Keratinocyte (primary cell): Measurements from ENCODE around the gene ARFGEF3. TPM values are rescaled to one million over a fixed set of nuclear protein-coding genes. Genes with fewer than 3 reads are reported as not detected.

Experiments
- DNase-seq: peaks from one replicate; pipeline ENCODE4 v3.0.0-alpha.2; 2011; ENCODE audit warnings: low read depth, missing footprints, low spot score
- FAIRE-seq: peaks from 2 replicates; lab custom pipeline; 2011; peaks lifted over from hg19 to GRCh38; lab: Jason Lieb, UNC
- H2AFZ ChIP-seq: 2 replicates; pipeline ENCODE4 v1.6.0; 2012; ENCODE audit warnings: low read length, control low read depth, inconsistent platforms; ENCODE audit not compliant: control insufficient read depth
- H3K27ac ChIP-seq: 2 replicates; pipeline ENCODE4 v1.5.1; 2011; ENCODE audit warnings: low read length; ENCODE audit not compliant: control insufficient read depth, insufficient read depth
- H3K27me3 ChIP-seq: 3 replicates; pipeline ENCODE4 v1.6.0; 2011; ENCODE audit warnings: low read length; ENCODE audit not compliant: control insufficient read depth, insufficient read depth; ENCODE audit errors: extremely low read depth
- H3K36me3 ChIP-seq, 2 experiments: 2 replicates in 1 of 2; 3 replicates in 1 of 2; pipeline ENCODE4 v1.5.1; 2011; ENCODE audit warnings: low read length in 2 of 2, mild to moderate bottlenecking in 1 of 2; ENCODE audit not compliant: control insufficient read depth in 2 of 2, insufficient read depth in 2 of 2; ENCODE audit errors: extremely low read depth in 1 of 2
- H3K4me1 ChIP-seq: 3 replicates; pipeline ENCODE4 v1.5.1; 2011; ENCODE audit warnings: low read length; ENCODE audit not compliant: control insufficient read depth, insufficient read depth; ENCODE audit errors: extremely low read depth
- H3K4me2 ChIP-seq: 3 replicates; pipeline ENCODE4 v1.6.0; 2011; ENCODE audit warnings: low read depth, low read length; ENCODE audit not compliant: control insufficient read depth, insufficient read depth; ENCODE audit errors: extremely low read depth
- H3K4me3 ChIP-seq, 3 experiments: fragments of 200-600 bp in 1 of 3; sonication (generic) in 1 of 3; 2 replicates in 2 of 3; 3 replicates in 1 of 3; pipeline ENCODE4 v1.5.1; 2011 to 2016; ENCODE audit warnings: low read length in 3 of 3, mild to moderate bottlenecking in 3 of 3, control low read depth in 2 of 3, inconsistent platforms in 1 of 3, low read depth in 1 of 3, mixed read lengths in 1 of 3, mixed run types in 1 of 3, moderate library complexity in 1 of 3; ENCODE audit not compliant: control insufficient read depth in 2 of 3, insufficient read depth in 2 of 3; ENCODE audit errors: extremely low read depth in 1 of 3
- H3K79me2 ChIP-seq: 2 replicates; pipeline ENCODE4 v1.6.0; 2012; ENCODE audit warnings: low read length; ENCODE audit not compliant: control insufficient read depth, insufficient read depth
- H3K9ac ChIP-seq: 3 replicates; pipeline ENCODE4 v1.6.0; 2011; ENCODE audit warnings: low read length; ENCODE audit not compliant: control insufficient read depth, insufficient read depth; ENCODE audit errors: extremely low read depth
- H3K9me1 ChIP-seq: 3 replicates; pipeline ENCODE4 v1.6.0; 2011; ENCODE audit warnings: low read length; ENCODE audit not compliant: control insufficient read depth, insufficient read depth; ENCODE audit errors: extremely low read depth
- H3K9me3 ChIP-seq: 2 replicates; pipeline ENCODE4 v1.5.1; 2012; ENCODE audit warnings: low read depth, low read length; ENCODE audit not compliant: control insufficient read depth
- H4K20me1 ChIP-seq: 3 replicates; pipeline ENCODE4 v1.6.0; 2011; ENCODE audit warnings: low read length; ENCODE audit not compliant: control insufficient read depth, insufficient read depth; ENCODE audit errors: extremely low read depth
- EZH2 ChIP-seq: IDR thresholded peaks from one replicate; pipeline ENCODE4 v1.6.1; 2012; ENCODE audit warnings: inconsistent platforms, mild to moderate bottlenecking, low read length, moderate library complexity
- dilution Hi-C: fragments of 300-500 bp; cut with MboI; formaldehyde crosslinking; loops from one replicate; pipeline ENCODE4 v1.7.0; 2020; ENCODE audit warnings: low sequenced_read_pairs; ENCODE audit not compliant: extremely low pct_ligation_motif_present
- polyA plus RNA-seq, 5 experiments: library from polyadenylated mRNA; depleted of rRNA in 3 of 5; stranded (reverse) in 3 of 5; stranded (forward) in 1 of 5; unstranded in 1 of 5; fragments of >200 nt; gene quantifications; 1 replicate in 1 of 5; 2 replicates in 3 of 5; 3 replicates in 1 of 5; pipeline versions ENCODE4 v1.2.1 to v1.2.3, GENCODE V29; 2011 to 2012; ENCODE audit warnings: missing spikeins in 2 of 5, low read depth in 1 of 5, low replicate concordance in 1 of 5
- TF ChIP-seq, protein P1 (sequence below), 3 experiments: IDR thresholded peaks in 1 of 3; conservative IDR thresholded peaks in 1 of 3; optimal IDR thresholded peaks in 1 of 3; 2 replicates in 2 of 3; 3 replicates in 1 of 3; pipeline versions ENCODE3 to v1.5.1; 2011; ENCODE audit warnings: low read length in 3 of 3, mild to moderate bottlenecking in 3 of 3, moderate library complexity in 2 of 3, control low read depth in 1 of 3, inconsistent platforms in 1 of 3; ENCODE audit not compliant: insufficient read depth in 2 of 3; ENCODE audit errors: extremely low read depth in 1 of 3

ARFGEF3 gene
- polyA plus RNA-seq, 1 donor (not counting 4 experiments of a cell fraction or from before 2014, with no cell fraction given), result 0.09 TPM

DNA sequence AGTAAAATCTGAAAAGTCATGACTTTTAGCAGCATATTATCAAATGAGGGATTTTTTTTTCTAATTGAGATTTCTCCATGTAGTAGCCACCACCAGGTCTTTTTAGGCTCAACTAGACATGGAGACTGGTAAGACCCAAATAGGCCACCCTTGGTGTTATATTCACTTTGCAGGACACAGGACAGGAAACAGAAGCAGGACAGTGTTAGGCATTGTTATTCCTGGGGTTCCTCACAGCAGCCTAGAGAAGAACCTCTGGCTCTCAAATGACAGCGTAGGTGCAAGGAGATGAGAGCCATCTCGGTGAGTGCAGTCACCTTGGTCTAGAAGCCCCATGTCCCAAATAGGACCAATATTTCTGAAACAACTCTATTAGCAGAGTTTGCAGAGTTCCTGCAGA, 75.7 kb downstream of the ARFGEF3 start:
- Histone ChIP-seq H3K79me2 (no peaks in the 10 kb centered on the region), H2AFZ (no peak overlapping the region), H3K4me1 (no peaks in the 10 kb centered on the region), H3K4me3 (no peak overlapping the region), H3K9ac (no peak overlapping the region), H4K20me1 (no peaks in the 10 kb centered on the region), H3K9me1 (no peaks in the 10 kb centered on the region), H3K9me3 (no peaks in the 10 kb centered on the region), H3K4me2 (no peak overlapping the region), H3K27me3 (no peaks in the 10 kb centered on the region), H3K36me3 (no peaks in the 10 kb centered on the region), H3K27ac (no peak overlapping the region)
- dilution Hi-C loops, result no loop called here
- no peak for FAIRE-seq
- TF ChIP-seq, protein P1, sequence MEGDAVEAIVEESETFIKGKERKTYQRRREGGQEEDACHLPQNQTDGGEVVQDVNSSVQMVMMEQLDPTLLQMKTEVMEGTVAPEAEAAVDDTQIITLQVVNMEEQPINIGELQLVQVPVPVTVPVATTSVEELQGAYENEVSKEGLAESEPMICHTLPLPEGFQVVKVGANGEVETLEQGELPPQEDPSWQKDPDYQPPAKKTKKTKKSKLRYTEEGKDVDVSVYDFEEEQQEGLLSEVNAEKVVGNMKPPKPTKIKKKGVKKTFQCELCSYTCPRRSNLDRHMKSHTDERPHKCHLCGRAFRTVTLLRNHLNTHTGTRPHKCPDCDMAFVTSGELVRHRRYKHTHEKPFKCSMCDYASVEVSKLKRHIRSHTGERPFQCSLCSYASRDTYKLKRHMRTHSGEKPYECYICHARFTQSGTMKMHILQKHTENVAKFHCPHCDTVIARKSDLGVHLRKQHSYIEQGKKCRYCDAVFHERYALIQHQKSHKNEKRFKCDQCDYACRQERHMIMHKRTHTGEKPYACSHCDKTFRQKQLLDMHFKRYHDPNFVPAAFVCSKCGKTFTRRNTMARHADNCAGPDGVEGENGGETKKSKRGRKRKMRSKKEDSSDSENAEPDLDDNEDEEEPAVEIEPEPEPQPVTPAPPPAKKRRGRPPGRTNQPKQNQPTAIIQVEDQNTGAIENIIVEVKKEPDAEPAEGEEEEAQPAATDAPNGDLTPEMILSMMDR (optimal IDR thresholded peaks at IDR 0.05 in 1 of 3, IDR thresholded peaks at IDR 0.05 in 1 of 3, conservative IDR thresholded peaks at IDR 0.05 in 1 of 3; ENCODE audit: extremely low read depth in 1 of 3, insufficient read depth in 2 of 3, low read length in 3 of 3), result no peak
- TF ChIP-seq EZH2, result no peak
- DNase-seq, result no peak

DNA sequence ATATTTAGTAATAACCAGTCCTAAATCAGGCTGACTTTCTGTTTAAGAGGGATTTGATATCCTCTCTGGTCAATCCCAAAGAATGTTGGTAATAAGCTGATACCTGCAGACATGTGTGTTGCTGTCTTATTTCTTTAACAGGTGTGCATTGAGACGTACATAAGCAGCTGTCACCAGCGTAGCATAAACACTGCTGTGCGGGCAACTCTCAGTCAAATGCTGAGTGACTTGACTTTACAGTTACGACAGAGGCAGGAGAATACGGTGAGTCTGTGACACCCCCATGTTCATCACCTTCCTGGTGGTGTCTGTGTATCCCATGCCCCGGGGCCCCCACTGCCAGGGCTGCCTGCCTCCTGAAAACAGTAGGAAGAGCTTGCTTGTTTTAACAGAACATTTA, 76.6 kb downstream of the ARFGEF3 start:
- Histone ChIP-seq H3K79me2 (no peaks in the 10 kb centered on the region), H3K27me3 (no peaks in the 10 kb centered on the region), H3K9me3 (no peaks in the 10 kb centered on the region), H4K20me1 (no peaks in the 10 kb centered on the region), H2AFZ (no peak overlapping the region), H3K36me3 (no peaks in the 10 kb centered on the region), H3K4me1 (peaks cover 3% of the 10 kb centered on the region), H3K27ac (no peak overlapping the region), H3K9ac (no peak overlapping the region), H3K9me1 (no peaks in the 10 kb centered on the region), H3K4me2 (no peak overlapping the region), H3K4me3 (no peak overlapping the region)
- DNase-seq (no peak), FAIRE-seq (no peak)
- TF ChIP-seq, protein P1 (optimal IDR thresholded peaks at IDR 0.05 in 1 of 3, IDR thresholded peaks at IDR 0.05 in 1 of 3, conservative IDR thresholded peaks at IDR 0.05 in 1 of 3; ENCODE audit: extremely low read depth in 1 of 3, insufficient read depth in 2 of 3, low read length in 3 of 3), result no peak
- TF ChIP-seq EZH2, result no peak
- dilution Hi-C loops, result no loop called here
